HepG2 (cell line): Measurements from ENCODE around the gene PRAC1. TPM values are rescaled to one million over a fixed set of nuclear protein-coding genes. Genes with fewer than 3 reads are reported as not detected.
A peak's percentile ranks its signal among the peaks of the same experiment; 100 is the strongest.

Experiments
- ATAC-seq: fragments of 200-7000 bp; cut with Tn5 transposase; 3 replicates; pipeline ENCODE4 v1.9.1; 2020; ENCODE audit warnings: mild to moderate bottlenecking, moderate library complexity
- BruUV-seq: library from RNA; stranded (reverse); fragments of 400-500 nt; replicated peaks from 2 replicates; lab custom pipeline; 2021; lab: Mats Ljungman, UMichigan
- CTCF ChIA-PET: fragments of 300-600 bp; formaldehyde crosslinking; extraction: SDS; loops from one replicate; lab custom pipeline; 2021; ENCODE audit warnings: low total read pairs, inconsistent platforms, low intra/inter-chr PET ratio; lab: Yijun Ruan, JAX
- POLR2A ChIA-PET: fragments of 350-600 bp; sonication (Branson Sonifier 250); formaldehyde crosslinking; loops from one replicate; lab custom pipeline; 2020; ENCODE audit warnings: antibody characterized with exemption, inconsistent platforms; lab: Yijun Ruan, JAX
- DNase-seq: peaks from one replicate; pipeline ENCODE4 v3.0.0-alpha.2; 2015; ENCODE audit warnings: low spot score
- FAIRE-seq: peaks from 3 replicates; lab custom pipeline; 2011; peaks lifted over from hg19 to GRCh38; lab: Jason Lieb, UNC
- H2AFZ ChIP-seq: one replicate; pipeline ENCODE4 v1.6.1; 2011; ENCODE audit warnings: low read length, inconsistent platforms
- H3K27ac ChIP-seq: fragments of 300-600 bp; 3 replicates; pipeline ENCODE4 v1.8.0; 2011; ENCODE audit warnings: mixed run types, mild to moderate bottlenecking, mixed read lengths, low read length, inconsistent platforms; ENCODE audit not compliant: insufficient read depth; ENCODE audit errors: extremely low read length
- H3K27me3 ChIP-seq, 2 experiments: fragments of 200-600 bp in 1 of 2; 2 replicates in 1 of 2; 3 replicates in 1 of 2; pipeline versions ENCODE4 v1.6.0 to v1.8.0; 2011; ENCODE audit warnings: low read length in 2 of 2, mild to moderate bottlenecking in 2 of 2, moderate library complexity in 2 of 2, inconsistent platforms in 1 of 2; ENCODE audit not compliant: insufficient read depth in 2 of 2, control insufficient read depth in 1 of 2
- H3K36me3 ChIP-seq, 2 experiments: fragments of 200-600 bp in 1 of 2; replicated peaks in 1 of 2; 2 replicates in 1 of 2; 3 replicates in 1 of 2; pipeline versions ENCODE4 v1.5.1 to v1.8.0; 2011; ENCODE audit warnings: low read length in 2 of 2, inconsistent platforms in 1 of 2; ENCODE audit not compliant: insufficient read depth in 2 of 2, control insufficient read depth in 1 of 2
- H3K4me1 ChIP-seq: 2 replicates; pipeline ENCODE4 v1.5.1; 2012; ENCODE audit warnings: low read length, inconsistent platforms; ENCODE audit not compliant: insufficient read depth
- H3K4me2 ChIP-seq: 2 replicates; pipeline ENCODE4 v1.6.0; 2011; ENCODE audit warnings: low read depth, low read length, inconsistent platforms
- H3K4me3 ChIP-seq, 3 experiments: fragments of 200-600 bp in 1 of 3; sonication (generic), shearing (Covaris generic) in 1 of 3; replicated peaks in 1 of 3; 2 replicates each; pipeline ENCODE4 v1.5.1; 2011 to 2016; ENCODE audit warnings: low read length in 3 of 3, inconsistent platforms in 2 of 3, low read depth in 2 of 3, mild to moderate bottlenecking in 2 of 3, control low read depth in 1 of 3, mixed read lengths in 1 of 3; ENCODE audit not compliant: insufficient read depth in 1 of 3
- H3K79me2 ChIP-seq: one replicate; pipeline ENCODE4 v1.6.1; 2011; ENCODE audit warnings: low read length, inconsistent platforms; ENCODE audit not compliant: insufficient read depth
- H3K9ac ChIP-seq: 2 replicates; pipeline ENCODE4 v1.6.0; 2011; ENCODE audit warnings: mild to moderate bottlenecking, low read depth, low read length, inconsistent platforms; ENCODE audit not compliant: insufficient read depth
- H3K9me3 ChIP-seq: 2 replicates; pipeline ENCODE4 v1.5.1; 2012; ENCODE audit warnings: mild to moderate bottlenecking, low read length
- H4K20me1 ChIP-seq: 2 replicates; pipeline ENCODE4 v1.6.0; 2011; ENCODE audit warnings: inconsistent platforms, mild to moderate bottlenecking, low read length, moderate library complexity; ENCODE audit not compliant: insufficient read depth
- CBX2 ChIP-seq, 2 experiments: fragments of 200-600 bp in 1 of 2; sonication (generic); formaldehyde crosslinking in 1 of 2; IDR thresholded peaks; 2 replicates each; pipeline versions ENCODE4 v1.7.0 to v1.8.1; 2018 to 2022; ENCODE audit warnings: low read depth in 2 of 2, low read length in 1 of 2, mild to moderate bottlenecking in 1 of 2, missing genetic modification reagents in 1 of 2
- DNMT3B ChIP-seq: conservative IDR thresholded peaks from 2 replicates; pipeline ENCODE4 v1.6.1; 2016; ENCODE audit warnings: missing biosample characterization, control low read depth
- EZH2 ChIP-seq: conservative IDR thresholded peaks from 2 replicates; pipeline ENCODE4 v1.6.1; 2012; ENCODE audit warnings: mild to moderate bottlenecking, low read depth, low read length, moderate library complexity
- TCF12 ChIP-seq, 2 experiments: fragments of 450-650 bp in 1 of 2; sonication (generic) in 1 of 2; formaldehyde crosslinking in 1 of 2; IDR thresholded peaks; 2 replicates each; pipeline versions ENCODE4 v1.6.1 to v1.8.0; 2017 to 2022; ENCODE audit warnings: antibody characterized with exemption in 1 of 2, mild to moderate bottlenecking in 1 of 2, missing genetic modification reagents in 1 of 2, moderate library complexity in 1 of 2
- ZNF30 ChIP-seq: sonication (generic); formaldehyde crosslinking; IDR thresholded peaks from 2 replicates; pipeline ENCODE4 v1.5.0; 2020; ENCODE audit warnings: mild to moderate bottlenecking, missing genetic modification reagents
- WGBS: methylation state at CpG from one replicate; pipeline ENCODE4 v1.1.6; 2017; ENCODE audit warnings: low lambda C conversion rate; 5-methylcytosine and 5-hydroxymethylcytosine counted together
- in situ Hi-C: cut with HindIII; loops from 2 replicates; pipeline ENCODE4 v1.10.0; 2017; ENCODE audit warnings: low pct_unique_long_range_greater_than_20kb; ENCODE audit not compliant: extremely low pct_ligation_motif_present
- intact Hi-C: fragments of 100-400 bp; cut with micrococcal nuclease; formaldehyde crosslinking; loops from one replicate; pipeline ENCODE4 v1.10.0; 2022; ENCODE audit not compliant: unreplicated experiment
- polyA plus RNA-seq, 8 experiments: library from polyadenylated mRNA; depleted of rRNA in 3 of 8; stranded (reverse) in 7 of 8; unstranded in 1 of 8; fragments of >200 nt; fragmentation: Illumina TruSeq in 4 of 8; extraction: Trizol in 4 of 8; gene quantifications; 2 replicates each; pipeline versions ENCODE4 v1.2.1 to v1.2.3, GENCODE V29; 2011 to 2016; ENCODE audit warnings: low read depth in 4 of 8, missing spikeins in 1 of 8, mixed read lengths in 1 of 8; ENCODE audit not compliant: insufficient read depth in 1 of 8
- total RNA-seq, 5 experiments: library from RNA; depleted of rRNA; stranded (reverse); fragments of >200 nt; fragmentation: Illumina TruSeq; extraction: Trizol; gene quantifications; 2 replicates each; pipeline ENCODE4 v1.2.3, GENCODE V29; 2016; ENCODE audit warnings: low read depth in 1 of 5
- TF ChIP-seq, protein P1 (sequence below): sonication (generic); formaldehyde crosslinking; IDR thresholded peaks from 2 replicates; pipeline ENCODE4 v1.4.0; 2020; ENCODE audit warnings: mild to moderate bottlenecking, missing genetic modification reagents

PRAC1 gene
- total and polyA plus RNA-seq, 2 of the 13 experiments (the other 11 are each of a cell fraction or from before 2014, with no cell fraction given): not detected

DNA sequence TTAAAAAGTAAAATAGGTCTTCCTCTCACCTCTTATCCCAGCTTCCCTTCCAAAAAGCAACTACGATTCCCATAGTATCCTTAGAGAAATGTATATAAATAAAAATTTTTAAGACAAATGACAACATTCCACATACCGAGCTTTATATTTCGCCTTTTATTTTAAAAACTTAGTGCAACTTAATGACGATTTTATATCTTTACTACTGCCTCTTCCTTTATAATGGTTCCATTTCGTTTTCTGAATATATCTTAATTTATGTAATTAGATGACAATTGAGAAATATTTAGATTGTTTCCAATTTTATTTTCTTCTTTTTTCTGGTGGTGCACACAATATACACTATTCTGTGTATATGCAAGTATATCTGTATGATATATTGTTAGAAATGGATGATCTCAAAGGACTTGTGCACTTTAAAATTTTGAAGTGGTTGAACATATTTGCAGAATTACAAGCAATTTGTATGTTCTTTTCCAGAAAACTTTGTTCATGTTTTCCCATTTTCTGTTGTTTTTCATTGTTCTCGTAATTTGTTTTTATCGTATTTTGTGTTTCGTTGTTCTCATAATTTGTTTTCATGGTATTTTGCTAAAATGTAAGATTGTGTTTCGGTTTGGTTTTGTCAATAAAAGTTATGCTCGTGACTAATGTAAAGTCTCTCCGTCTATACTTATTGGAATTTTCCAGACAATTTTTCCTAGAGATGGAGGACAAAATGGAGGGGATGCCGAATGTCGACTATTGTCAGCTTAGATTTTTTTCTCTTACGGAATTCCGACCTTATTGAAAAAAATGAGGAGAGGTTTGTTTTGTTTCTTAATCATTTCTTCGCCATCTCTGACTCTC, 26.6 kb upstream of the PRAC1 start:
- TF ChIP-seq CBX2 (IDR thresholded peaks at IDR 0.05; ENCODE audit: low read depth, low read length) (peak; percentile 93), CBX2 (CRISPR knock-in tag; IDR thresholded peaks at IDR 0.05; ENCODE audit: low read depth) (no peak), ZNF30 (CRISPR knock-in tag) (no peak)
- in situ Hi-C loops: no loop called here
- ATAC-seq (no peak), FAIRE-seq (no peak), DNase-seq (no peak)
- Histone ChIP-seq H3K4me1 (no peaks in the 10 kb centered on the region), H2AFZ (no peak overlapping the region), H3K4me2 (no peak overlapping the region), H3K9ac (no peak overlapping the region), H3K79me2 (no peaks in the 10 kb centered on the region), H3K4me3 (no peak overlapping the region), H3K9me3 (no peaks in the 10 kb centered on the region), H3K27ac (no peak overlapping the region), H3K27me3 (peaks cover 37 to 94% of the 10 kb centered on the region in 2 experiments), H4K20me1 (no peaks in the 10 kb centered on the region), H3K36me3 (no peaks in the 10 kb centered on the region)
- intact Hi-C loops: no loop called here
- no TSS peak for BruUV-seq
- CTCF ChIA-PET: no interaction called here
- POLR2A ChIA-PET: no interaction called here
- 27% methylated on average over 16 of the region's 16 CpGs for WGBS

GRCh38 chr17:48747445-48748363, 25.4 kb upstream of the PRAC1 start:
- FAIRE-seq: no peak
- POLR2A ChIA-PET: no interaction called here
- no TSS peak for BruUV-seq

More at GRCh38 chr17:48747445-48748363, 25.4 kb upstream of the PRAC1 start:
- no peak overlapping the region for H3K4me3 ChIP-seq
- no peak overlapping the region for H3K27ac ChIP-seq
- H3K9ac ChIP-seq: no peak overlapping the region
- DNase-seq (no peak), ATAC-seq (no peak)
- TF ChIP-seq TCF12 (IDR thresholded peaks at IDR 0.05) (no peak), TCF12 (CRISPR knock-in tag; IDR thresholded peaks at IDR 0.05) (no peak), EZH2 (peak; percentile 68; the same call in 1 of the 2 replicates), DNMT3B (no peak)
- TF ChIP-seq, protein P1, sequence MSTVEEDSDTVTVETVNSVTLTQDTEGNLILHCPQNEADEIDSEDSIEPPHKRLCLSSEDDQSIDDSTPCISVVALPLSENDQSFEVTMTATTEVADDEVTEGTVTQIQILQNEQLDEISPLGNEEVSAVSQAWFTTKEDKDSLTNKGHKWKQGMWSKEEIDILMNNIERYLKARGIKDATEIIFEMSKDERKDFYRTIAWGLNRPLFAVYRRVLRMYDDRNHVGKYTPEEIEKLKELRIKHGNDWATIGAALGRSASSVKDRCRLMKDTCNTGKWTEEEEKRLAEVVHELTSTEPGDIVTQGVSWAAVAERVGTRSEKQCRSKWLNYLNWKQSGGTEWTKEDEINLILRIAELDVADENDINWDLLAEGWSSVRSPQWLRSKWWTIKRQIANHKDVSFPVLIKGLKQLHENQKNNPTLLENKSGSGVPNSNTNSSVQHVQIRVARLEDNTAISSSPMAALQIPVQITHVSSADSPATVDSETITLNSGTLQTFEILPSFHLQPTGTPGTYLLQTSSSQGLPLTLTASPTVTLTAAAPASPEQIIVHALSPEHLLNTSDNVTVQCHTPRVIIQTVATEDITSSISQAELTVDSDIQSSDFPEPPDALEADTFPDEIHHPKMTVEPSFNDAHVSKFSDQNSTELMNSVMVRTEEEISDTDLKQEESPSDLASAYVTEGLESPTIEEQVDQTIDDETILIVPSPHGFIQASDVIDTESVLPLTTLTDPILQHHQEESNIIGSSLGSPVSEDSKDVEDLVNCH (CRISPR knock-in tag): no peak
- intact Hi-C loops (no loop called here), in situ Hi-C loops (no loop called here)
- no peaks in the 10 kb centered on the region for H3K9me3 ChIP-seq
- no peaks in the 10 kb centered on the region for H3K79me2 ChIP-seq
- CTCF ChIA-PET: no interaction called here
- H3K4me1 ChIP-seq: no peaks in the 10 kb centered on the region
- H2AFZ ChIP-seq: no peak overlapping the region
- WGBS: 32% methylated on average over 32 of the region's 53 CpGs
- H3K27me3 ChIP-seq: peaks cover 27 to 94% of the 10 kb centered on the region in 2 experiments
- H3K36me3 ChIP-seq: no peaks in the 10 kb centered on the region
- H4K20me1 ChIP-seq: no peaks in the 10 kb centered on the region
- no peak overlapping the region for H3K4me2 ChIP-seq
